Breast epithelium (tissue), 3 donors: ENCODE measurements around the gene BNIP1.

ENCODE experiments used
- CTCF ChIP-seq, 3 donors: fragments of 450-650 bp; IDR thresholded peaks; one replicate each; pipeline ENCODE4 v1.5.1; 2016 to 2017; ENCODE audit warnings: antibody characterized with exemption in 3 of 3, mild to moderate bottlenecking in 3 of 3, moderate library complexity in 3 of 3
- POLR2A ChIP-seq: fragments of 450-650 bp; IDR thresholded peaks from one replicate; pipeline ENCODE4 v1.6.1; 2016; ENCODE audit warnings: antibody characterized with exemption, mild to moderate bottlenecking, moderate library complexity
- POLR2AphosphoS5 ChIP-seq, 3 donors: sonication (generic); formaldehyde crosslinking; IDR thresholded peaks; one replicate each; pipeline ENCODE4 v1.6.1; 2017; ENCODE audit warnings: antibody characterized with exemption in 3 of 3

GRCh38 chr5:173178369-173178910, 34.1 kb downstream of the BNIP1 start:
- TF ChIP-seq CTCF (IDR thresholded peaks at IDR 0.05) (no peak), POLR2A (no peak), POLR2AphosphoS5 (IDR thresholded peaks at IDR 0.05) (no peak)
